GM12878 (cell line): ENCODE measurements around the gene CGREF1. TPM values are rescaled to one million over a fixed set of nuclear protein-coding genes. Genes with fewer than 3 reads are reported as not detected.

Experiments used
- ATAC-seq: fragments of 200-7000 bp; cut with Tn5 transposase; 3 replicates; pipeline ENCODE4 v1.9.1; 2020; ENCODE audit warnings: mild to moderate bottlenecking, moderate library complexity
- BruUV-seq: library from RNA; stranded (reverse); fragments of 400-500 nt; replicated peaks from 2 replicates; lab custom pipeline; 2021; lab: Mats Ljungman, UMichigan
- CTCF ChIA-PET: fragments of 300-600 bp; sonication (Branson Sonifier 250); formaldehyde crosslinking; extraction: SDS; loops from one replicate; lab custom pipeline; 2021; ENCODE audit warnings: inconsistent platforms; lab: Yijun Ruan, JAX
- POLR2A ChIA-PET: fragments of 350-600 bp; formaldehyde crosslinking; extraction: SDS; loops from one replicate; lab custom pipeline; 2021; ENCODE audit warnings: inconsistent platforms; lab: Charles Lee
- RAD21 ChIA-PET: fragments of 300-600 bp; sonication (Branson Sonifier 250); formaldehyde crosslinking; loops from one replicate; lab custom pipeline; 2023; ENCODE audit warnings: antibody characterized with exemption; ENCODE audit not compliant: unreplicated experiment; lab: Charles Lee
- SMC1A ChIA-PET: fragments of 300-600 bp; sonication (Branson Sonifier 250); formaldehyde crosslinking; loops from one replicate; lab custom pipeline; 2023; ENCODE audit not compliant: unreplicated experiment, uncharacterized antibody; lab: Charles Lee
- DNase-seq: peaks from one replicate; pipeline ENCODE4 v3.0.0-alpha.2; 2011; ENCODE audit warnings: low read depth, low spot score
- FAIRE-seq: peaks from 3 replicates; lab custom pipeline; 2011; peaks lifted over from hg19 to GRCh38; lab: Jason Lieb, UNC
- H2AFZ ChIP-seq: 2 replicates; pipeline ENCODE4 v1.6.0; 2011; ENCODE audit warnings: low read depth, low read length, control low read depth; ENCODE audit not compliant: control insufficient read depth
- H3K27ac ChIP-seq: 2 replicates; pipeline ENCODE4 v1.5.1; 2011; ENCODE audit warnings: control low read depth; ENCODE audit not compliant: control insufficient read depth, insufficient read depth
- H3K27me3 ChIP-seq, 2 experiments: replicated peaks in 1 of 2; 2 replicates each; pipeline versions ENCODE4 v1.6.0 to v1.6.1; 2011; ENCODE audit warnings: low read length in 1 of 2; ENCODE audit not compliant: control insufficient read depth in 2 of 2, insufficient read depth in 2 of 2
- H3K36me3 ChIP-seq, 2 experiments: 2 replicates each; pipeline ENCODE4 v1.5.1; 2011; ENCODE audit warnings: low read length in 1 of 2; ENCODE audit not compliant: control insufficient read depth in 2 of 2, insufficient read depth in 2 of 2
- H3K4me1 ChIP-seq: 2 replicates; pipeline ENCODE4 v1.6.1; 2011; ENCODE audit warnings: mild to moderate bottlenecking, low read length, moderate library complexity, mixed read lengths; ENCODE audit not compliant: control insufficient read depth, insufficient read depth
- H3K4me2 ChIP-seq: 2 replicates; pipeline ENCODE4 v1.6.0; 2011; ENCODE audit warnings: control low read depth; ENCODE audit not compliant: control insufficient read depth, insufficient read depth
- H3K4me3 ChIP-seq: fragments of 200-600 bp; sonication (generic); 2 replicates; pipeline ENCODE4 v1.5.1; 2016
- H3K79me2 ChIP-seq: 2 replicates; pipeline ENCODE4 v1.6.0; 2011; ENCODE audit warnings: low read length; ENCODE audit not compliant: control insufficient read depth, insufficient read depth
- H3K9ac ChIP-seq: 2 replicates; pipeline ENCODE4 v1.8.0; 2011; ENCODE audit warnings: low read length, control low read depth, mixed read lengths; ENCODE audit not compliant: control insufficient read depth, insufficient read depth
- H3K9me3 ChIP-seq: replicated peaks from 3 replicates; pipeline ENCODE4 v1.5.1; 2011; ENCODE audit warnings: mild to moderate bottlenecking, low read length; ENCODE audit not compliant: control insufficient read depth, insufficient read depth
- H4K20me1 ChIP-seq: 2 replicates; pipeline ENCODE4 v1.6.0; 2011; ENCODE audit not compliant: control insufficient read depth, insufficient read depth
- CREB1 ChIP-seq: IDR thresholded peaks from 2 replicates; pipeline ENCODE4 v1.6.1; 2012; ENCODE audit warnings: low read depth, mild to moderate bottlenecking, inconsistent platforms
- IKZF1 ChIP-seq: fragments of 450-650 bp; conservative IDR thresholded peaks from 2 replicates; pipeline ENCODE4 v1.6.1; 2017; ENCODE audit warnings: antibody characterized with exemption, mild to moderate bottlenecking
- MTA3 ChIP-seq: IDR thresholded peaks from 2 replicates; pipeline ENCODE4 v1.6.1; 2012; ENCODE audit warnings: low read length, inconsistent platforms, borderline replicate concordance
- NFIC ChIP-seq: IDR thresholded peaks from 2 replicates; pipeline ENCODE4 v1.6.1; 2012; ENCODE audit warnings: low read depth, mild to moderate bottlenecking, inconsistent platforms, low read length, moderate library complexity
- NRF1 ChIP-seq: conservative IDR thresholded peaks from 2 replicates; pipeline ENCODE4 v1.6.1; 2011; ENCODE audit warnings: mild to moderate bottlenecking, low read depth, low read length, improper control_type of control experiment
- POLR2A ChIP-seq: IDR thresholded peaks from 2 replicates; pipeline ENCODE4 v1.6.1; 2011; ENCODE audit warnings: low read depth, mild to moderate bottlenecking, low read length
- POLR2AphosphoS2 ChIP-seq: IDR thresholded peaks from 2 replicates; pipeline ENCODE4 v1.6.1; 2011; ENCODE audit warnings: low read depth, mild to moderate bottlenecking, low read length, improper control_type of control experiment, moderate library complexity
- RAD21 ChIP-seq: IDR thresholded peaks from 2 replicates; pipeline ENCODE4 v1.6.1; 2011; ENCODE audit warnings: mild to moderate bottlenecking, low read depth, low read length, moderate library complexity; ENCODE audit not compliant: insufficient read depth
- RAD51 ChIP-seq: fragments of 450-650 bp; IDR thresholded peaks from 2 replicates; pipeline ENCODE4 v1.6.1; 2016; ENCODE audit warnings: moderate library complexity, mild to moderate bottlenecking, inconsistent platforms
- RCOR1 ChIP-seq: conservative IDR thresholded peaks from 2 replicates; pipeline ENCODE4 v1.6.1; 2012; ENCODE audit warnings: low read depth, low read length, improper control_type of control experiment
- SKIL ChIP-seq: fragments of 450-650 bp; IDR thresholded peaks from 2 replicates; pipeline ENCODE4 v1.6.1; 2017; ENCODE audit warnings: mild to moderate bottlenecking, low read depth, inconsistent platforms; ENCODE audit not compliant: poor library complexity, severe bottlenecking
- ZBTB33 ChIP-seq: fragments of 450-650 bp; IDR thresholded peaks from 2 replicates; pipeline ENCODE4 v1.6.1; 2017; ENCODE audit warnings: mild to moderate bottlenecking
- ZNF622 ChIP-seq: fragments of 450-650 bp; IDR thresholded peaks from 2 replicates; pipeline ENCODE4 v1.6.1; 2017; ENCODE audit warnings: mild to moderate bottlenecking, inconsistent platforms
- ZNF687 ChIP-seq: fragments of 450-650 bp; IDR thresholded peaks from 2 replicates; pipeline ENCODE4 v1.6.1; 2017; ENCODE audit warnings: mild to moderate bottlenecking, moderate library complexity
- WGBS: methylation state at CpG from one replicate; pipeline ENCODE4 v1.1.6; 2016; ENCODE audit warnings: low lambda C conversion rate; ENCODE audit not compliant: insufficient replicate concordance, insufficient coverage; ENCODE audit errors: missing lambda C conversion rate; 5-methylcytosine and 5-hydroxymethylcytosine counted together
- in situ Hi-C: fragments of 300-500 bp; cut with MboI; formaldehyde crosslinking; loops from 9 replicates; pipeline ENCODE4 v1.14.3; 2018; ENCODE audit warnings: mixed read lengths
- intact Hi-C: fragments of 100-400 bp; cut with micrococcal nuclease; formaldehyde crosslinking; loops from one replicate; pipeline ENCODE4 v1.14.2; 2022; ENCODE audit not compliant: unreplicated experiment
- polyA plus RNA-seq, 11 experiments: library from polyadenylated mRNA; depleted of rRNA in 4 of 11; unstranded in 6 of 11; stranded (reverse) in 5 of 11; fragments of >200 nt; fragmentation: Nextera tagmentation in 4 of 11; fragmentation: Illumina TruSeq in 1 of 11; extraction: Ambion mirVana in 4 of 11; extraction: Trizol in 1 of 11; gene quantifications; 1 replicate in 1 of 11; 2 replicates in 10 of 11; pipeline versions ENCODE4 v1.2.1 to v1.2.3, GENCODE V29; 2011 to 2016; ENCODE audit warnings: inconsistent platforms in 2 of 11, missing spikeins in 2 of 11, low read depth in 1 of 11
- total RNA-seq, 4 experiments: library from RNA; depleted of rRNA in 3 of 4; stranded (reverse); fragments of >200 nt in 3 of 4; fragmentation: Illumina TruSeq in 1 of 4; extraction: Trizol in 1 of 4; gene quantifications; 2 replicates each; pipeline versions ENCODE4 v1.2.1 to v1.2.3, GENCODE V29; 2013 to 2021

Gene CGREF1
- total and polyA plus RNA-seq, 10 of the 15 experiments (the other 5 are each of a cell fraction or from before 2014, with no cell fraction given), result 0.06 to 0.21 TPM; not detected in 8

GRCh38 chr2:27133905-27134780 lies 15.2 kb upstream of the CGREF1 start, which contains the start of gene PREB:
TSS of gene PREB (minus strand) at chr2:27134636. CDS start at chr2:27134421, 215 bp downstream.
- intact Hi-C loops, result loop anchor here (5.0 kb wide), 1 partner anchor 48 kb away; no protein-coding TSS in a partner anchor
- FAIRE-seq (peak; percentile 93), DNase-seq (peak; percentile 88), ATAC-seq (peak; percentile 98)
- H3K4me2 ChIP-seq, result peak within 1 kb of the TSS; percentile 86
- peak within 1 kb of the TSS; percentile 94 for H3K9ac ChIP-seq
- SMC1A ChIA-PET, result interaction anchor here (0.7 to 1.7 kb wide), 12 partner anchors 11 to 172 kb away, joined by 3 to 7 read pairs (median 4); partner anchors contain the start of genes ABHD1 and AGBL5
- H3K27ac ChIP-seq, result peak within 1 kb of the TSS; percentile 90
- H3K4me3 ChIP-seq, result peak within 1 kb of the TSS; percentile 97
- peaks cover 10 to 17% of the 10 kb centered on the region in 2 experiments for H3K36me3 ChIP-seq
- peaks cover 8% of the 10 kb centered on the region for H3K4me1 ChIP-seq
- H3K79me2 ChIP-seq, result peaks cover 19% of the 10 kb centered on the region
- peak within 1 kb of the TSS; percentile 93 for H2AFZ ChIP-seq
- no peaks in the 10 kb centered on the region for H3K27me3 ChIP-seq
- WGBS, result 2% methylated on average over 77 of the region's 86 CpGs
- no peaks in the 10 kb centered on the region for H3K9me3 ChIP-seq
- RAD21 ChIA-PET, result interaction anchor here (0.5 to 2.1 kb wide), 11 partner anchors 31 to 172 kb away, joined by 3 to 13 read pairs (median 3); partner anchors contain the start of gene AGBL5
- no peaks in the 10 kb centered on the region for H4K20me1 ChIP-seq
- in situ Hi-C loops, result no loop called here
- CTCF ChIA-PET, result interaction anchor here (0.7 to 2.4 kb wide), 22 partner anchors 8 to 172 kb away, joined by 3 to 19 read pairs (median 4); partner anchors contain the start of gene AGBL5
- BruUV-seq, result no TSS peak
- POLR2A ChIA-PET, result interaction anchor here (0.6 to 2.2 kb wide), 11 partner anchors 10 to 789 kb away, joined by 3 to 7 read pairs (median 3); partner anchors contain the start of genes ABHD1, ATRAID, MPV17 and SLC5A6
- TF ChIP-seq NFIC (no peak), CREB1 (peak; percentile 77), POLR2A (peak; percentile 89), MTA3 (no peak), RAD51 (no peak), IKZF1 (peak; percentile 100), POLR2AphosphoS2 (0 out of 2 replicates have a peak, but pooled peaks have one; percentile 62), ZBTB33 (no peak), ZNF687 (peak; percentile 83), ZNF622 (no peak), NRF1 (peak; percentile 99), RCOR1 (no peak), SKIL (no peak), RAD21 (peak; percentile 45; the same call in 1 of the 2 replicates)
